A673 (cell line): ENCODE data around the gene SPECC1. TPM values are rescaled to one million over a fixed set of nuclear protein-coding genes. Genes with fewer than 3 reads are reported as not detected.

Source experiments
- BruUV-seq: library from RNA; stranded (reverse); fragments of 400-500 nt; replicated peaks from 2 replicates; lab custom pipeline; 2021; lab: Mats Ljungman, UMichigan
- CTCF ChIA-PET: fragments of 300-600 bp; sonication (Branson Sonifier 250); formaldehyde crosslinking; loops from one replicate; lab custom pipeline; 2022; ENCODE audit warnings: antibody characterized with exemption; lab: Charles Lee
- POLR2A ChIA-PET: fragments of 300-600 bp; sonication (Branson Sonifier 250); formaldehyde crosslinking; loops from one replicate; lab custom pipeline; 2022; ENCODE audit warnings: antibody characterized with exemption; ENCODE audit not compliant: low non-redundant PET; lab: Charles Lee
- DNase-seq: peaks from one replicate; pipeline ENCODE4 v3.0.0-alpha.2; 2015; ENCODE audit warnings: low spot score
- H3K27ac ChIP-seq: fragments of 200-600 bp; sonication (generic); 2 replicates; pipeline ENCODE4 v1.5.1; 2016; ENCODE audit warnings: mixed run types, low read depth, mild to moderate bottlenecking, mixed read lengths, antibody characterized with exemption, low read length; ENCODE audit not compliant: poor library complexity, severe bottlenecking
- H3K27me3 ChIP-seq: fragments of 200-600 bp; sonication (generic); replicated peaks from 2 replicates; pipeline ENCODE4 v1.6.1; 2017; ENCODE audit warnings: mixed run types, low read depth, mild to moderate bottlenecking, mixed read lengths, antibody characterized with exemption, low read length; ENCODE audit not compliant: insufficient read depth, poor library complexity
- H3K36me3 ChIP-seq: fragments of 200-600 bp; sonication (generic); 2 replicates; pipeline ENCODE4 v1.6.1; 2016; ENCODE audit warnings: mixed run types, mild to moderate bottlenecking, mixed read lengths, antibody characterized with exemption, low read length; ENCODE audit not compliant: insufficient read depth, poor library complexity, severe bottlenecking
- H3K4me1 ChIP-seq: fragments of 200-600 bp; sonication (generic); 2 replicates; pipeline ENCODE4 v1.6.1; 2017; ENCODE audit warnings: mixed run types, mild to moderate bottlenecking, mixed read lengths, antibody characterized with exemption, low read length; ENCODE audit not compliant: insufficient read depth, poor library complexity, severe bottlenecking
- H3K4me3 ChIP-seq: fragments of 200-600 bp; sonication (generic); 2 replicates; pipeline ENCODE4 v1.5.1; 2016; ENCODE audit warnings: low read depth, mixed run types, mild to moderate bottlenecking, mixed read lengths, low read length; ENCODE audit not compliant: poor library complexity, severe bottlenecking
- H3K9me3 ChIP-seq: fragments of 200-600 bp; sonication (generic); 2 replicates; pipeline ENCODE4 v1.6.1; 2016; ENCODE audit warnings: mixed run types, low read depth, mild to moderate bottlenecking, mixed read lengths, antibody characterized with exemption, low read length; ENCODE audit not compliant: poor library complexity, severe bottlenecking
- CTCF ChIP-seq: fragments of 300-800, 200-600 bp; sonication (generic); conservative IDR thresholded peaks from 2 replicates; pipeline ENCODE4 v1.5.1; 2017; ENCODE audit warnings: low read depth, mild to moderate bottlenecking, antibody characterized with exemption, low read length, moderate library complexity, mixed read lengths
- EZH2 ChIP-seq: fragments of 200-600 bp; sonication (generic); IDR thresholded peaks from 2 replicates; pipeline ENCODE4 v1.6.1; 2017; ENCODE audit warnings: borderline replicate concordance, low read depth, mild to moderate bottlenecking, mixed read lengths, antibody characterized with exemption, low read length; ENCODE audit not compliant: poor library complexity, severe bottlenecking
- intact Hi-C: fragments of 100-400 bp; cut with micrococcal nuclease; formaldehyde crosslinking; loops from one replicate; pipeline ENCODE4 v1.10.0; 2022; ENCODE audit not compliant: unreplicated experiment
- total RNA-seq: library from RNA; stranded (reverse); gene quantifications from 2 replicates; pipeline ENCODE4 v1.2.3, GENCODE V29; 2021

Gene SPECC1
- total RNA-seq, 1 experiment from 2014 or later = 5.8 TPM

- no TSS peak for BruUV-seq
- H3K9me3 ChIP-seq = no peaks in the 10 kb centered on the region
- TF ChIP-seq EZH2 = no peak
- no peak for TF ChIP-seq CTCF
- H3K27ac ChIP-seq = no peak overlapping the region
- DNase-seq = no peak
- intact Hi-C loops = no loop called here
- no peaks in the 10 kb centered on the region for H3K4me1 ChIP-seq
- H3K27me3 ChIP-seq = no peaks in the 10 kb centered on the region
- no peaks in the 10 kb centered on the region for H3K36me3 ChIP-seq
- POLR2A ChIA-PET = no interaction called here
- CTCF ChIA-PET = no interaction called here
- no peak overlapping the region for H3K4me3 ChIP-seq
Measured at GRCh38 chr17:20171741-20172365, 162.7 kb downstream of the SPECC1 start.

GRCh38 chr17:20172376-20172775 is 163.2 kb downstream of the SPECC1 start:
- CTCF ChIA-PET = no interaction called here
- no peaks in the 10 kb centered on the region for H3K9me3 ChIP-seq
- no peaks in the 10 kb centered on the region for H3K36me3 ChIP-seq
- no peaks in the 10 kb centered on the region for H3K4me1 ChIP-seq
- no peak for TF ChIP-seq CTCF
- TF ChIP-seq EZH2 = no peak
- no peaks in the 10 kb centered on the region for H3K27me3 ChIP-seq
- POLR2A ChIA-PET = no interaction called here
- H3K4me3 ChIP-seq = no peak overlapping the region
- no peak for DNase-seq
- no peak overlapping the region for H3K27ac ChIP-seq
- BruUV-seq = no TSS peak
- intact Hi-C loops = no loop called here

GRCh38 chr17:20173091-20173490 is 163.9 kb downstream of the SPECC1 start:
- Histone ChIP-seq H3K36me3 (no peaks in the 10 kb centered on the region), H3K27ac (no peak overlapping the region), H3K4me1 (no peaks in the 10 kb centered on the region), H3K27me3 (no peaks in the 10 kb centered on the region), H3K9me3 (no peaks in the 10 kb centered on the region), H3K4me3 (no peak overlapping the region)
- CTCF ChIA-PET = no interaction called here
- DNase-seq = no peak
- intact Hi-C loops = no loop called here
- POLR2A ChIA-PET = no interaction called here
- BruUV-seq = no TSS peak
- TF ChIP-seq EZH2 (no peak), CTCF (no peak)
